Activated CD4-positive, alpha-beta T cell treated with anti-CD3 and anti-CD28 coated beads for 1 hour (primary cell): ENCODE data around the gene RIOK1.
"Not testable (repeated sequence)": the region's sequence is repeated elsewhere in the genome, so short reads cannot be mapped to it uniquely, and the experiment has no call there.

Source experiments
- DNase-seq: peaks from one replicate; pipeline ENCODE4 v3.0.0-alpha.2; 2020

RIOK1 gene

GRCh38 chr6:7442467-7442866 lies 52.9 kb downstream of the RIOK1 start:
- DNase-seq, result no peak

GRCh38 chr6:7445101-7445500 lies 55.5 kb downstream of the RIOK1 start:
- DNase-seq, result no peak

GRCh38 chr6:7445885-7446461 lies 56.4 kb downstream of the RIOK1 start:
- no peak for DNase-seq

- no peak for DNase-seq
Observed at GRCh38 chr6:7446619-7447325, 57.2 kb downstream of the RIOK1 start.

GRCh38 chr6:7448232-7448631 lies 58.6 kb downstream of the RIOK1 start:
- DNase-seq, result no peak

- DNase-seq, result no peak
Observed at GRCh38 chr6:7449018-7449417, 59.4 kb downstream of the RIOK1 start.

GRCh38 chr6:7451326-7451725 lies 61.7 kb downstream of the RIOK1 start:
- no peak for DNase-seq

GRCh38 chr6:7452898-7453297 lies 63.3 kb downstream of the RIOK1 start:
- no peak for DNase-seq

- DNase-seq, result no peak
Observed at GRCh38 chr6:7454696-7455358, 65.2 kb downstream of the RIOK1 start.

- DNase-seq, result not testable (repeated sequence)
Observed at GRCh38 chr6:7456302-7456701, 66.7 kb downstream of the RIOK1 start.

GRCh38 chr6:7461416-7461815 lies 71.8 kb downstream of the RIOK1 start:
- DNase-seq, result no peak

- no peak for DNase-seq
Observed at GRCh38 chr6:7463785-7464184, 74.2 kb downstream of the RIOK1 start.

GRCh38 chr6:7467007-7467897 lies 77.6 kb downstream of the RIOK1 start:
- DNase-seq, result no peak
